ENCODE measurements around the gene LCT.

DNA sequence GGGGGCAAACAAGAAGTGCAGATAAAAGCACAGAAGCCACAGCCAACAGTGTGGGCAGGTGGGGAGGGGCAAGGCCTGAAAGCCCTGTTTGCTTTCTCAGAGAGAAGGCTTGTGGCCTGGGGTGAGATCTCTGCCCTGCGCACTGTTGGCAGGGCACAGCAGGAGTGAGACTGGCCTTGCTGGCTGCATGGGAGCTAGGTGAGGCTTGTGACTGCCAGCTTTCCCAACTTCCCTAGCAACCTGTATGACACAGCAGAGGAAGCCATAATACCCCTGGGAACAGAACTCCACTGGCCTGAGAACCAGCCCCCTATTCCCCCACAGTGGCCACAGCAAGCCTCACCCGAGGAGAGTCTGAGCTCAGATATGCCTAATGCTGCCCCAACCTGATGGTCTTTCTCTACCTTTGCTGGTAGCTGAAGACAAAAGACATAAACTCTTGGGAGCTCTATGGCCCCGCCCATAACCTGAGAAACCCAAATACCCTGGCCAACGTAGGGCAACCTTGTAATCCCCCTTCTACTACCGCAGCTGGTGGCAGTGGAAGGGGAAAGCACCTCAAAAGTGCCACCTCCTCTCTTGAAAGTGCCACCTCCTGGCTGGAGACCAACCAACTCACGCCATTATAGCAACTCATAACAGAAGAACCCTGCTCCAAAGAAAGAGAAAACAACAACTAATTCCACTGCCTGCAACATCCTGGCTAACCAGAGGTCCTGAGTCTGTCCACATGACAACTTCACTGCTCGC is 44.4 kb downstream of the LCT start:
- TF ChIP-seq, protein P1, sequence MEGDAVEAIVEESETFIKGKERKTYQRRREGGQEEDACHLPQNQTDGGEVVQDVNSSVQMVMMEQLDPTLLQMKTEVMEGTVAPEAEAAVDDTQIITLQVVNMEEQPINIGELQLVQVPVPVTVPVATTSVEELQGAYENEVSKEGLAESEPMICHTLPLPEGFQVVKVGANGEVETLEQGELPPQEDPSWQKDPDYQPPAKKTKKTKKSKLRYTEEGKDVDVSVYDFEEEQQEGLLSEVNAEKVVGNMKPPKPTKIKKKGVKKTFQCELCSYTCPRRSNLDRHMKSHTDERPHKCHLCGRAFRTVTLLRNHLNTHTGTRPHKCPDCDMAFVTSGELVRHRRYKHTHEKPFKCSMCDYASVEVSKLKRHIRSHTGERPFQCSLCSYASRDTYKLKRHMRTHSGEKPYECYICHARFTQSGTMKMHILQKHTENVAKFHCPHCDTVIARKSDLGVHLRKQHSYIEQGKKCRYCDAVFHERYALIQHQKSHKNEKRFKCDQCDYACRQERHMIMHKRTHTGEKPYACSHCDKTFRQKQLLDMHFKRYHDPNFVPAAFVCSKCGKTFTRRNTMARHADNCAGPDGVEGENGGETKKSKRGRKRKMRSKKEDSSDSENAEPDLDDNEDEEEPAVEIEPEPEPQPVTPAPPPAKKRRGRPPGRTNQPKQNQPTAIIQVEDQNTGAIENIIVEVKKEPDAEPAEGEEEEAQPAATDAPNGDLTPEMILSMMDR (IDR thresholded peaks at IDR 0.05) = no peak
- TF ChIP-seq CBX8 (IDR thresholded peaks at IDR 0.05) = no peak
- TF ChIP-seq MAZ (IDR thresholded peaks at IDR 0.05; ENCODE audit: borderline replicate concordance, low read depth, low read length) = no peak
- TF ChIP-seq SMC3 (IDR thresholded peaks at IDR 0.05) = no peak
- TF ChIP-seq POLR2A (IDR thresholded peaks at IDR 0.05; ENCODE audit: low read length) = no peak
- TF ChIP-seq, protein P2, sequence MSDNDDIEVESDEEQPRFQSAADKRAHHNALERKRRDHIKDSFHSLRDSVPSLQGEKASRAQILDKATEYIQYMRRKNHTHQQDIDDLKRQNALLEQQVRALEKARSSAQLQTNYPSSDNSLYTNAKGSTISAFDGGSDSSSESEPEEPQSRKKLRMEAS (IDR thresholded peaks at IDR 0.05) = no peak
- no peak for TF ChIP-seq RAD21 (conservative IDR thresholded peaks at IDR 0.05 in 1 of 2, IDR thresholded peaks at IDR 0.05 in 1 of 2)
- TF ChIP-seq EP300 (IDR thresholded peaks at IDR 0.05) = no peak
- TF ChIP-seq, protein P3, sequence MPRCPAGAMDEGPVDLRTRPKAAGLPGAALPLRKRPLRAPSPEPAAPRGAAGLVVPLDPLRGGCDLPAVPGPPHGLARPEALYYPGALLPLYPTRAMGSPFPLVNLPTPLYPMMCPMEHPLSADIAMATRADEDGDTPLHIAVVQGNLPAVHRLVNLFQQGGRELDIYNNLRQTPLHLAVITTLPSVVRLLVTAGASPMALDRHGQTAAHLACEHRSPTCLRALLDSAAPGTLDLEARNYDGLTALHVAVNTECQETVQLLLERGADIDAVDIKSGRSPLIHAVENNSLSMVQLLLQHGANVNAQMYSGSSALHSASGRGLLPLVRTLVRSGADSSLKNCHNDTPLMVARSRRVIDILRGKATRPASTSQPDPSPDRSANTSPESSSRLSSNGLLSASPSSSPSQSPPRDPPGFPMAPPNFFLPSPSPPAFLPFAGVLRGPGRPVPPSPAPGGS (IDR thresholded peaks at IDR 0.05) = no peak
- TF ChIP-seq, protein P4, sequence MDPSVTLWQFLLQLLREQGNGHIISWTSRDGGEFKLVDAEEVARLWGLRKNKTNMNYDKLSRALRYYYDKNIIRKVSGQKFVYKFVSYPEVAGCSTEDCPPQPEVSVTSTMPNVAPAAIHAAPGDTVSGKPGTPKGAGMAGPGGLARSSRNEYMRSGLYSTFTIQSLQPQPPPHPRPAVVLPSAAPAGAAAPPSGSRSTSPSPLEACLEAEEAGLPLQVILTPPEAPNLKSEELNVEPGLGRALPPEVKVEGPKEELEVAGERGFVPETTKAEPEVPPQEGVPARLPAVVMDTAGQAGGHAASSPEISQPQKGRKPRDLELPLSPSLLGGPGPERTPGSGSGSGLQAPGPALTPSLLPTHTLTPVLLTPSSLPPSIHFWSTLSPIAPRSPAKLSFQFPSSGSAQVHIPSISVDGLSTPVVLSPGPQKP (IDR thresholded peaks at IDR 0.05; ENCODE audit: low read depth, low read length) = no peak
